ENCODE data around the gene HADHB. TPM values are rescaled to one million over a fixed set of nuclear protein-coding genes. Genes with fewer than 3 reads are reported as not detected.
"Not testable (repeated sequence)": the region's sequence is repeated elsewhere in the genome, so short reads cannot be mapped to it uniquely, and the experiment has no call there.

Gene HADHB
- total RNA-seq, 2 experiments from 2014 or later, result 69.3 to 75.6 TPM

- CTCF ChIA-PET, result interaction anchor here (1.0 to 1.1 kb wide), 2 partner anchors 56 to 105 kb away, joined by 3 to 5 read pairs; partner anchors contain the start of gene ADGRF3
- POLR2A ChIA-PET, result interaction anchor here (0.6 kb wide), 1 partner anchor 9 kb away, joined by 3 read pairs; no protein-coding TSS in a partner anchor
These were observed 2.8 kb upstream of the HADHB start for GRCh38 chr2:26241928-26242436.

GRCh38 chr2:26243470-26244308 lies 1.1 kb upstream of the HADHB start:
- CTCF ChIA-PET, result interaction anchor here (1.0 to 1.4 kb wide), 3 partner anchors 10 to 59 kb away, joined by 3 to 5 read pairs (median 5); no protein-coding TSS in a partner anchor
- POLR2A ChIA-PET, result interaction anchor here (0.9 to 1.9 kb wide), 2 partner anchors 8 to 102 kb away, joined by 4 to 11 read pairs; partner anchors contain the start of genes ADGRF3 and SELENOI

GRCh38 chr2:26245231-26245732 lies 543 bp downstream of the HADHB start:
- ChIA-PET POLR2A (interaction anchor here (1.9 kb wide), 1 partner anchor 101 kb away, joined by 11 read pairs; the partner anchor contains the start of genes ADGRF3 and SELENOI), CTCF (interaction anchor here (1.4 kb wide), 2 partner anchors 61 to 85 kb away, joined by 3 to 5 read pairs; no protein-coding TSS in a partner anchor)

- POLR2A ChIA-PET, result no interaction called here
These were observed 1.1 kb downstream of the HADHB start for GRCh38 chr2:26245810-26246209.

GRCh38 chr2:26246818-26247217 lies 2.1 kb downstream of the HADHB start:
- POLR2A ChIA-PET, result no interaction called here
- CTCF ChIA-PET, result no interaction called here

More at GRCh38 chr2:26245810-26246209, 1.1 kb downstream of the HADHB start:
- CTCF ChIA-PET, result interaction anchor here (1.4 kb wide), 1 partner anchor 85 kb away, joined by 3 read pairs; no protein-coding TSS in a partner anchor

- POLR2A ChIA-PET, result no interaction called here
- CTCF ChIA-PET, result no interaction called here
These were observed 4.9 kb downstream of the HADHB start for GRCh38 chr2:26249625-26250024.

GRCh38 chr2:26251893-26252292 lies 7.2 kb downstream of the HADHB start:
- ChIA-PET CTCF (no interaction called here), POLR2A (no interaction called here)

GRCh38 chr2:26255759-26256384 lies 11.1 kb downstream of the HADHB start:
- CTCF ChIA-PET, result no interaction called here
- POLR2A ChIA-PET, result no interaction called here

- CTCF ChIA-PET, result interaction anchor here (1.4 kb wide), 1 partner anchor 11 kb away, joined by 3 read pairs; no protein-coding TSS in a partner anchor
These were observed 14.1 kb downstream of the HADHB start for GRCh38 chr2:26258836-26259235.

GRCh38 chr2:26268213-26268612 lies 23.5 kb downstream of the HADHB start:
- ChIA-PET POLR2A (no interaction called here), CTCF (no interaction called here)

More at GRCh38 chr2:26258836-26259235, 14.1 kb downstream of the HADHB start:
- POLR2A ChIA-PET, result interaction anchor here (0.6 kb wide), 1 partner anchor 8 kb away, joined by 3 read pairs; no protein-coding TSS in a partner anchor

- POLR2A ChIA-PET, result not testable (repeated sequence)
- CTCF ChIA-PET, result interaction anchor here (1.2 kb wide), 1 partner anchor 10 kb away, joined by 3 read pairs; no protein-coding TSS in a partner anchor
These were observed 24.1 kb downstream of the HADHB start for GRCh38 chr2:26268670-26269385.

- ChIA-PET CTCF (interaction anchor here (1.2 kb wide), 1 partner anchor 10 kb away, joined by 3 read pairs; no protein-coding TSS in a partner anchor), POLR2A (no interaction called here)
These were observed 24.9 kb downstream of the HADHB start for GRCh38 chr2:26269571-26270158.

GRCh38 chr2:26270373-26270772 lies 25.6 kb downstream of the HADHB start:
- ChIA-PET CTCF (interaction anchor here (0.8 to 1.2 kb wide), 2 partner anchors 11 to 392 kb away, joined by 3 to 4 read pairs; partner anchors contain the start of gene ASXL2), POLR2A (no interaction called here)

- ChIA-PET CTCF (no interaction called here), POLR2A (no interaction called here)
These were observed 28.8 kb downstream of the HADHB start for GRCh38 chr2:26273501-26273900.

- ChIA-PET POLR2A (no interaction called here), CTCF (interaction anchor here (0.5 kb wide), 1 partner anchor 89 kb away, joined by 3 read pairs; no protein-coding TSS in a partner anchor)
These were observed 29.4 kb downstream of the HADHB start for GRCh38 chr2:26274058-26274613.

GRCh38 chr2:26276484-26277227 lies 31.9 kb downstream of the HADHB start:
- ChIA-PET CTCF (no interaction called here), POLR2A (interaction anchor here (0.6 kb wide), 1 partner anchor 92 kb away, joined by 3 read pairs; no protein-coding TSS in a partner anchor)

- POLR2A ChIA-PET, result no interaction called here
- CTCF ChIA-PET, result no interaction called here
These were observed 35.1 kb downstream of the HADHB start for GRCh38 chr2:26279886-26280285.

GRCh38 chr2:26281226-26281625 lies 36.5 kb downstream of the HADHB start:
- ChIA-PET CTCF (no interaction called here), POLR2A (no interaction called here)

Measured in activated CD8-positive, alpha-beta memory T cell treated with anti-CD3 and anti-CD28 coated beads for 36 hours (primary cell).